Lower lobe of right lung (tissue), 2 donors: ENCODE measurements around the gene SLC25A44. TPM values are rescaled to one million over a fixed set of nuclear protein-coding genes. Genes with fewer than 3 reads are reported as not detected.
A peak's percentile ranks its signal among the peaks of the same experiment; 100 is the strongest.

Source experiments
- ATAC-seq, 2 donors: fragments of 200-7000 bp; cut with Tn5 transposase; one replicate each; pipeline ENCODE4 v1.9.1; 2020 to 2022; ENCODE audit warnings: mild to moderate bottlenecking in 2 of 2, moderate library complexity in 2 of 2
- DNase-seq: peaks from one replicate; pipeline ENCODE4 v3.0.0-alpha.2; 2020
- H3K27ac ChIP-seq: fragments of 200-600 bp; one replicate; pipeline ENCODE4 v1.8.0; 2022
- H3K27me3 ChIP-seq: fragments of 200-600 bp; one replicate; pipeline ENCODE4 v1.8.0; 2022; ENCODE audit warnings: low read depth
- H3K36me3 ChIP-seq: fragments of 200-600 bp; one replicate; pipeline ENCODE4 v1.8.0; 2022; ENCODE audit warnings: mild to moderate bottlenecking
- H3K4me1 ChIP-seq: fragments of 200-600 bp; one replicate; pipeline ENCODE4 v1.8.0; 2022
- H3K4me3 ChIP-seq: fragments of 200-600 bp; one replicate; pipeline ENCODE4 v1.8.0; 2022; ENCODE audit warnings: mild to moderate bottlenecking
- H3K9me3 ChIP-seq: fragments of 200-600 bp; one replicate; pipeline ENCODE4 v1.8.0; 2022
- CTCF ChIP-seq: fragments of 200-600 bp; IDR thresholded peaks from one replicate; pipeline ENCODE4 v1.8.0; 2022; ENCODE audit warnings: antibody characterized with exemption, mild to moderate bottlenecking
- intact Hi-C: fragments of 100-400 bp; cut with DNase I; formaldehyde crosslinking; loops from one replicate; pipeline ENCODE4 v1.11.0; 2022
- total RNA-seq: library from RNA; stranded (reverse); fragmentation: NEBNext Ultra II Directional; extraction: Animal tissue kit (Norgen Biotek cat#: 25700); gene quantifications from one replicate; pipeline ENCODE4 v1.2.1, GENCODE V29; 2021
- donor health status: DM: no; HTN: yes; CAD: no; lungs with severe emphysema.

Gene SLC25A44
- total RNA-seq, 1 donor from 2014 or later: 17.7 TPM

DNA sequence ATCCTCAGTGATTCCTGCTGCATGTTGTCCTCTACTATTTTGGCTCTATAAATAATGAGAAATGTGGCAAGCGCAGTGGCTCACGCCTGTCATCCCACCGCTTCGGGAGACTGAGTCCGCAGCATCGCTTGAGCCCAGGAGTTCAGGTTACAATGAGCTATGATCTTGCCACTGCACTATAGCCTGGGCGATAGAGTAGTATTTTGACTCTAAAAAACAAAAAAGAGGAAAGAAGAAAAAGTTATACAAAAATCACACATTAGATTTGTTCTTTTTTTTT is 756 bp upstream of the SLC25A44 start:
- ATAC-seq (no peak), DNase-seq (no peak)
- peaks cover 34% of the 10 kb centered on the region for H3K4me1 ChIP-seq

DNA sequence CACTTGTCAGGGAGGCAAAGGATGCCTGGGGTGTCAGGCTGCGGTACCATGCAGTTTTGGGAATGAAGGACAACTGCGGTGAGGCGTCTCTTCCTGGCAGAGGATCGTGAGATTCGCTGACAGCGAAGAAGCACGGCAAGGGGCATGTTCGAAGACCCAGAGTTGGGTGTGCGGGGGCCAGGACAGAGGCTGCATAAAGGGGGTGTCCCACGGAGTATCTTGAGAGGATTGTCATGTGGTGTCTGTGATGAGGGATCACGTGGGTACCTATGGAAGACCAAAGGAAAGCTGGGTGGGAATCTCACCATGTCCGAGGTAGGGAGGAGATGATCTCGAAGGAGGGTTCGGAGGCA is 372 bp downstream of the SLC25A44 start:
- Histone ChIP-seq H3K36me3 (peaks cover 20% of the 10 kb centered on the region), H3K4me3 (peak overlapping the region; percentile 95), H3K4me1 (peaks cover 34% of the 10 kb centered on the region), H3K27me3 (no peaks in the 10 kb centered on the region), H3K27ac (peak overlapping the region; percentile 89), H3K9me3 (no peaks in the 10 kb centered on the region)
- ATAC-seq (peak; percentile 2 to 16), DNase-seq (no peak)
- intact Hi-C loops: no loop called here
- no peak for TF ChIP-seq CTCF

More for the DNA sequence above, 756 bp upstream of the SLC25A44 start:
- TF ChIP-seq CTCF: no peak
- peak overlapping the region; percentile 95 for H3K4me3 ChIP-seq
- intact Hi-C loops: no loop called here
- H3K27ac ChIP-seq: peak overlapping the region; percentile 89
- peaks cover 17% of the 10 kb centered on the region for H3K36me3 ChIP-seq
- H3K9me3 ChIP-seq: no peaks in the 10 kb centered on the region
- no peaks in the 10 kb centered on the region for H3K27me3 ChIP-seq

DNA sequence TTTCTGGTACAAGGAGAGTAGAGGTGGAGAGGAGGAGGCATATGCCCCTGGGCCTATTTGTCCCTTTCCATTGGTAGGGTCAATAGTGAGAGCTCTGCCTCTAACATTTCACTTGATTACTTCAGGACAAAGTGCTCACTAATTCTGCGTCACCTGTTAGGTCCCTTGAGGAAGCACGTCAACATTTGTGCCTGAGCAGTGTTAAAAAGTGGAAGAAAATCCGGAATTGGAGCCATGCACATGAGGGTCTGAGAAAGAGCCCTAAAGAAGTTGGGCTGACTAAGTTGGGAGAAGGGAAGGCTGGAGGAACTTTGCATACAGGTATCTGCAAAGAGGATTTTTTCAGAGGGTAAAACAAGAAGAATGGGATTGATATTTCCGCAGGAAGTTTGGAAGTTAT is 1.9 kb downstream of the SLC25A44 start:
- H3K4me1 ChIP-seq: peaks cover 34% of the 10 kb centered on the region
- peaks cover 36% of the 10 kb centered on the region for H3K36me3 ChIP-seq
- H3K4me3 ChIP-seq: no peak overlapping the region
- H3K27ac ChIP-seq: no peak overlapping the region
- H3K27me3 ChIP-seq: no peaks in the 10 kb centered on the region
- intact Hi-C loops: no loop called here
- DNase-seq: no peak
- TF ChIP-seq CTCF: no peak
- ATAC-seq: no peak
- no peaks in the 10 kb centered on the region for H3K9me3 ChIP-seq

DNA sequence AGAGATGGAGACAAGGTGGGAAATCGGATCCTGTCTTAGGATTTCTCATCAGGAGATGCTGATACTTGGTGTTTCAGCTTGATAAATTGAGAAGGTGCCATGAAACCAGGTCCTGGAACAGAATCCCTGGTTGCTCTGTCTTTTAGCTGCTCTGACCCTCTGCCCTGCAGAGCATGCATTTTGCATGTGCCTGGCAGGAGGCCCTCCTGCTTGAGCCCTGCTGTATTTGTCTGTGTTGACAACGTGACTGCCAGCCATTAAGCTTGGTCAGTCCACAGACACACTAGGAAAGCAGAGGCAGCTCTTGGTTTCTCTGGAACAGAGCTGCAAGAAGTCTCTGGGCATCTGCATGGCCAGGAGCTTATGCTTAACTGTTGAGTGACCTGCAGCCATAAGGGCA is 2.5 kb downstream of the SLC25A44 start:
- ATAC-seq (no peak), DNase-seq (no peak)
- H3K27ac ChIP-seq: no peak overlapping the region
- intact Hi-C loops: no loop called here
- peaks cover 41% of the 10 kb centered on the region for H3K36me3 ChIP-seq
- no peak overlapping the region for H3K4me3 ChIP-seq
- no peaks in the 10 kb centered on the region for H3K9me3 ChIP-seq
- no peaks in the 10 kb centered on the region for H3K27me3 ChIP-seq
- TF ChIP-seq CTCF: no peak
- peaks cover 40% of the 10 kb centered on the region for H3K4me1 ChIP-seq

DNA sequence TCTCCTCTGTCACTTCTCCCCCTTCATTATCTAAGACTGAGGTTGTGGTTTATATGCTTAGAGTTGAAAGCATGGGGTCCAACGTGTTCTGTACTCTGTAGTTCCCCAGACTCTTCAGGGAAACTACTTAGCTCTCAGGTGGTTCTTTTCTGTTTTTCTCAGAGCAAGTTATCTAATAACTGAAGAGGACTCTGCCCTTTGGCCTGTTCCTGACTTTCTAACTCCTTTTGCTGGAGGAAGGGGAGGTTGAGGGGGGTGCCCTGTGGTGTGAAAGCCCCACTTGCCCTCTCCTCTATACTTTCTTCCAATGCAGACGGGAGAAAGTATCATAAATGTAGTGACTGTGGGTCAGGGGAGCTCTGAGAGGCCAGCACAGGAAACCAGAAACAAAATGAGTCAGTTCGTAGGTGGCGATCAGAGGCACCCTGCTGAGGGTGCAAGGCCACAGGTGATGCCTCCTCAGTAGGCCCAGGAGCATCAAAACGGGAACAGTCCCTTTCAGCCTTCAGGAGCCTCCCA is 5.0 kb downstream of the SLC25A44 start:
- DNase-seq (no peak), ATAC-seq (no peak)
- intact Hi-C loops: no loop called here
- H3K4me1 ChIP-seq: peaks cover 45% of the 10 kb centered on the region
- no peaks in the 10 kb centered on the region for H3K9me3 ChIP-seq
- no peak for TF ChIP-seq CTCF
- H3K27me3 ChIP-seq: no peaks in the 10 kb centered on the region
- H3K4me3 ChIP-seq: no peak overlapping the region
- no peak overlapping the region for H3K27ac ChIP-seq
- peaks cover 56% of the 10 kb centered on the region for H3K36me3 ChIP-seq

DNA sequence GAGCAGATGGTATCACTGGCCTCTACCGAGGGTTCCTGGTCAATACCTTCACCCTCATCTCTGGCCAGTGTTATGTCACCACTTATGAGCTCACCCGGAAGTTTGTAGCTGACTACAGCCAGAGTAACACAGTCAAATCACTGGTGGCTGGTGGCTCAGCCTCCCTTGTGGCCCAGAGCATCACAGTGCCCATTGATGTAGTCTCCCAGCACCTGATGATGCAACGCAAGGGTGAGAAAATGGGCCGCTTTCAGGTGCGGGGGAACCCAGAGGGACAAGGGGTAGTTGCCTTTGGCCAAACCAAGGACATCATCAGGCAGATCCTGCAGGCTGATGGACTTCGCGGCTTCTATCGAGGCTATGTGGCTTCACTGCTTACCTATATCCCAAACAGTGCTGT is 6.1 kb downstream of the SLC25A44 start:
- DNase-seq (no peak), ATAC-seq (no peak)
- intact Hi-C loops: no loop called here
- no peak overlapping the region for H3K27ac ChIP-seq
- H3K4me3 ChIP-seq: no peak overlapping the region
- no peak for TF ChIP-seq CTCF
- no peaks in the 10 kb centered on the region for H3K27me3 ChIP-seq
- H3K4me1 ChIP-seq: peaks cover 37% of the 10 kb centered on the region
- H3K36me3 ChIP-seq: peaks cover 61% of the 10 kb centered on the region
- H3K9me3 ChIP-seq: no peaks in the 10 kb centered on the region
